HG03097 (cell line): Measurements from ENCODE around the gene FANCB.

Experiments used
- ATAC-seq: cut with Tn5 transposase; IDR thresholded peaks from one replicate; pipeline ENCODE4 v1.9.1; 2021; ENCODE audit not compliant: unreplicated experiment, low FRiP score

The FANCB gene

GRCh38 chrX:14843666-14844065 is 29.2 kb downstream of the FANCB start:
- no peak for ATAC-seq

GRCh38 chrX:14837155-14837554 is 35.7 kb downstream of the FANCB start:
- no peak for ATAC-seq

GRCh38 chrX:14832586-14832985 is 40.3 kb downstream of the FANCB start:
- ATAC-seq, result no peak

- ATAC-seq, result no peak
These were observed 40.7 kb downstream of the FANCB start for GRCh38 chrX:14832151-14832550.

GRCh38 chrX:14829643-14830042 is 43.2 kb downstream of the FANCB start:
- ATAC-seq, result no peak

GRCh38 chrX:14826319-14826718 is 46.5 kb downstream of the FANCB start:
- no peak for ATAC-seq

GRCh38 chrX:14825851-14826250 is 47.0 kb downstream of the FANCB start:
- no peak for ATAC-seq

GRCh38 chrX:14819769-14820168 is 53.1 kb downstream of the FANCB start:
- ATAC-seq, result no peak

GRCh38 chrX:14817571-14817970 is 55.3 kb downstream of the FANCB start:
- ATAC-seq, result no peak

GRCh38 chrX:14802943-14803710 is 69.7 kb downstream of the FANCB start:
- no peak for ATAC-seq

GRCh38 chrX:14801136-14801535 is 71.7 kb downstream of the FANCB start:
- no peak for ATAC-seq

- ATAC-seq, result no peak
These were observed 74.0 kb downstream of the FANCB start for GRCh38 chrX:14798805-14799397.
